Heart left ventricle (tissue), 16 donors: ENCODE measurements around the gene MLXIP. TPM values are rescaled to one million over a fixed set of nuclear protein-coding genes. Genes with fewer than 3 reads are reported as not detected.

Source experiments
- ATAC-seq, 4 donors: fragments of 200-7000 bp; cut with Tn5 transposase; one replicate each; pipeline ENCODE4 v1.9.1; 2020 to 2022; ENCODE audit warnings: moderate library complexity in 4 of 4, mild to moderate bottlenecking in 3 of 4, moderate number of reproducible peaks in 1 of 4
- DNase-seq, 5 donors: peaks; one replicate each; pipeline ENCODE4 v3.0.0-alpha.2; 2020
- H3K27ac ChIP-seq, 12 donors: fragments of 200-600 bp; sonication (generic) in 4 of 12; one replicate each; pipeline versions ENCODE4 v1.5.0 to v1.8.0; 2016 to 2022; ENCODE audit warnings: mild to moderate bottlenecking in 2 of 12
- H3K27me3 ChIP-seq, 9 donors: fragments of 200-600 bp; sonication (generic) in 2 of 9; one replicate each; pipeline versions ENCODE4 v1.5.1 to v1.8.0; 2016 to 2022; ENCODE audit warnings: mild to moderate bottlenecking in 3 of 9
- H3K36me3 ChIP-seq, 9 donors: fragments of 200-600 bp; sonication (generic) in 2 of 9; one replicate each; pipeline versions ENCODE4 v1.5.0 to v1.8.0; 2018 to 2022; ENCODE audit warnings: mild to moderate bottlenecking in 2 of 9
- H3K4me1 ChIP-seq, 12 donors: fragments of 200-600 bp; sonication (generic) in 4 of 12; one replicate each; pipeline versions ENCODE4 v1.5.0 to v1.8.0; 2016 to 2022; ENCODE audit warnings: mild to moderate bottlenecking in 3 of 12
- H3K4me3 ChIP-seq, 12 donors: fragments of 200-600 bp; sonication (generic) in 4 of 12; one replicate each; pipeline versions ENCODE4 v1.5.0 to v1.8.0; 2017 to 2022; ENCODE audit warnings: mild to moderate bottlenecking in 9 of 12, moderate library complexity in 4 of 12
- H3K9me3 ChIP-seq, 12 donors: fragments of 200-600 bp; sonication (generic) in 4 of 12; one replicate each; pipeline versions ENCODE4 v1.5.0 to v1.8.0; 2016 to 2022; ENCODE audit warnings: mild to moderate bottlenecking in 1 of 12
- CTCF ChIP-seq, 12 donors: fragments of 200-600 bp; sonication (generic) in 4 of 12; IDR thresholded peaks; one replicate each; pipeline versions ENCODE4 v1.5.0 to v1.8.0; 2018 to 2022; ENCODE audit warnings: antibody characterized with exemption in 12 of 12, mild to moderate bottlenecking in 5 of 12
- POLR2A ChIP-seq, 2 donors: fragments of 450-650 bp; IDR thresholded peaks; one replicate each; pipeline ENCODE4 v1.6.1; 2017; ENCODE audit warnings: antibody characterized with exemption in 2 of 2, mild to moderate bottlenecking in 2 of 2, moderate library complexity in 2 of 2
- WGBS, 4 donors: extraction: QIAGEN DNeasy Blood & Tissue Kit in 2 of 4; methylation state at CpG; one replicate each; pipeline versions ENCODE4 v1.1.5 to v1.1.7; 2013 to 2018; 5-methylcytosine and 5-hydroxymethylcytosine counted together
- intact Hi-C, 10 donors: fragments of 100-400 bp; cut with DNase I; formaldehyde crosslinking; loops; one replicate each; pipeline versions ENCODE4 v1.11.1 to v1.14.2; 2022
- polyA plus RNA-seq, 2 donors: library from polyadenylated mRNA; stranded (reverse); fragments of 200-250 nt; gene quantifications; one replicate each; pipeline ENCODE4 v1.2.3, GENCODE V29; 2013
- total RNA-seq, 9 donors: library from RNA; depleted of rRNA in 2 of 9; stranded (reverse); fragments of >200 nt in 2 of 9; fragmentation: NEBNext Ultra II Directional in 3 of 9; extraction: Animal tissue kit (Norgen Biotek cat#: 25700) in 3 of 9; gene quantifications; one replicate each; pipeline versions ENCODE4 v1.1.0 to v1.2.4, GENCODE V29; 2016 to 2023
- donor health status: ischemic (EF 13 %, LVEDD 7.1; RV severe dilation, severe dysfunction).
- donor health status: healthy with polysubstance abuse.
- donor health status: DM: no; HTN: yes; CAD: no.
- donor health status: DM: no; HTN: no; CAD: no.
- donor health status: ischemic (EF 25% LVEDD 6.9; RV normal size, moderate dysfunction).
- donor health status: ischemic (EF 25% LVEDD 5.7; RV mildly dilated, moderate dysfunction).
- donor health status: healthy.
- donor health status: DM: yes; HTN: yes; CAD: no.
- donor health status: ischemic (EF 35%, LVEDD 5.7; RV mildly dilated, moderate dysfunction).
- donor health status: nonischemic (EF 11% LVEDD 7.7; RV severe dilation, severe dysfunction).
- donor health status: DM: yes; HTN: yes; CAD: no.
- donor health status: PGD.
- donor health status: ischemic (EF 29% LVEDD 5.4; RV normal size, mild dysfunction).
- donor health status: nonischemic (EF 23%, LVEDD 6.1; RV moderate dilation, normal function).

The MLXIP gene
- total and polyA plus RNA-seq, 11 donors: 14.3 to 39.6 (median 22.7) TPM

- H3K4me1 ChIP-seq: peaks cover 14 to 79% (median 59%) of the 10 kb centered on the region in 12 donors
- WGBS, 4 donors: 48 to 66% (median 57%) methylated on average over 7 of the region's 7 CpGs
- H3K4me3 ChIP-seq: no peak overlapping the region
- H3K9me3 ChIP-seq: no peaks in the 10 kb centered on the region
- peak overlapping the region; percentile 23 to 87 (median 54) for H3K27ac ChIP-seq
- no peaks in the 10 kb centered on the region for H3K27me3 ChIP-seq
- H3K36me3 ChIP-seq: peaks cover 0 to 8% (median under 1%) of the 10 kb centered on the region in 9 donors
- intact Hi-C loops: no loop called here
- ATAC-seq (peak; percentile 13 to 72 (median 53)), DNase-seq (peak in 1 of 5 donors; percentile 36)
- TF ChIP-seq CTCF (IDR thresholded peaks at IDR 0.05) (no peak), POLR2A (IDR thresholded peaks at IDR 0.05) (no peak)
Observed at GRCh38 chr12:122090759-122091515, 12.4 kb downstream of the MLXIP start.

GRCh38 chr12:122093098-122093883 is 14.7 kb downstream of the MLXIP start:
- Histone ChIP-seq H3K4me1 (peaks cover 12 to 79% (median 63%) of the 10 kb centered on the region in 12 donors), H3K27ac (peak overlapping the region in 1 of 12 donors; percentile 87), H3K27me3 (no peaks in the 10 kb centered on the region), H3K9me3 (no peaks in the 10 kb centered on the region), H3K4me3 (no peak overlapping the region), H3K36me3 (peaks cover 0 to 3% (median 0%) of the 10 kb centered on the region in 9 donors)
- TF ChIP-seq CTCF (IDR thresholded peaks at IDR 0.05) (no peak), POLR2A (IDR thresholded peaks at IDR 0.05) (no peak)
- ATAC-seq (no peak), DNase-seq (no peak)
- intact Hi-C loops: no loop called here
- WGBS, 4 donors: 90 to 98% (median 94%) methylated on average over 9 of the region's 9 CpGs

- Histone ChIP-seq H3K4me3 (no peak overlapping the region), H3K27ac (peak overlapping the region in 1 of 12 donors; percentile 87), H3K9me3 (no peaks in the 10 kb centered on the region), H3K27me3 (no peaks in the 10 kb centered on the region), H3K36me3 (no peaks in the 10 kb centered on the region), H3K4me1 (peaks cover 12 to 79% (median 66%) of the 10 kb centered on the region in 12 donors)
- ATAC-seq: no peak
- intact Hi-C loops: no loop called here
- no peak for TF ChIP-seq CTCF (IDR thresholded peaks at IDR 0.05)
- TF ChIP-seq POLR2A (IDR thresholded peaks at IDR 0.05): no peak
- DNase-seq: no peak
- 97 to 99% (median 98%) methylated on average over 5 of the region's 5 CpGs for WGBS, 4 donors
Observed at GRCh38 chr12:122094137-122094734, 15.7 kb downstream of the MLXIP start.
